H1 (cell line): Measurements from ENCODE around the gene C3orf80. TPM values are rescaled to one million over a fixed set of nuclear protein-coding genes. Genes with fewer than 3 reads are reported as not detected.

Source experiments
- CTCF ChIA-PET: fragments of 300-600 bp; sonication (Branson Sonifier 250); formaldehyde crosslinking; loops from one replicate; lab custom pipeline; 2021; ENCODE audit not compliant: partially characterized antibody; lab: Charles Lee
- POLR2A ChIA-PET: fragments of 300-600 bp; sonication (Branson Sonifier 250); formaldehyde crosslinking; loops from one replicate; lab custom pipeline; 2021; ENCODE audit warnings: inconsistent platforms; ENCODE audit not compliant: partially characterized antibody; lab: Charles Lee
- DNase-seq, 2 experiments: peaks; one replicate each; pipeline versions ENCODE4 v3.0.0 to v3.0.0-alpha.2; 2010 to 2022; ENCODE audit warnings: low spot score in 2 of 2, low read depth in 1 of 2, mixed read lengths in 1 of 2
- FAIRE-seq: peaks from 2 replicates; lab custom pipeline; 2011; peaks lifted over from hg19 to GRCh38; lab: Jason Lieb, UNC
- H2AFZ ChIP-seq: 2 replicates; pipeline ENCODE4 v1.8.1; 2012; ENCODE audit warnings: low read length, inconsistent platforms
- H2AK5ac ChIP-seq: 2 replicates; pipeline ENCODE4 v1.6.1; 2013; ENCODE audit warnings: low read depth, low read length
- H2BK120ac ChIP-seq: replicated peaks from 2 replicates; pipeline ENCODE3; 2013; ENCODE audit warnings: low read depth, low read length, inconsistent platforms
- H2BK12ac ChIP-seq: 2 replicates; pipeline ENCODE4 v1.6.1; 2013; ENCODE audit warnings: low read depth, low read length
- H2BK15ac ChIP-seq: 2 replicates; pipeline ENCODE4 v1.6.1; 2013; ENCODE audit warnings: low read length
- H2BK20ac ChIP-seq: 2 replicates; pipeline ENCODE4 v1.6.1; 2013; ENCODE audit warnings: low read length
- H2BK5ac ChIP-seq: 2 replicates; pipeline ENCODE4 v1.6.1; 2013; ENCODE audit warnings: low read depth, low read length
- H3K14ac ChIP-seq: 2 replicates; pipeline ENCODE4 v1.6.1; 2013; ENCODE audit warnings: inconsistent platforms; ENCODE audit not compliant: insufficient read length
- H3K18ac ChIP-seq: 2 replicates; pipeline ENCODE4 v1.6.1; 2013; ENCODE audit warnings: low read length; ENCODE audit errors: extremely low read depth
- H3K23ac ChIP-seq: 2 replicates; pipeline ENCODE4 v1.6.1; 2013; ENCODE audit warnings: inconsistent platforms; ENCODE audit not compliant: insufficient read length
- H3K23me2 ChIP-seq: 2 replicates; pipeline ENCODE4 v1.6.1; 2013; ENCODE audit warnings: low read depth, low read length
- H3K27ac ChIP-seq: 2 replicates; pipeline ENCODE4 v1.6.1; 2011; ENCODE audit warnings: low read depth, low read length, inconsistent platforms
- H3K27me3 ChIP-seq, 4 experiments: replicated peaks in 1 of 4; 1 replicate in 1 of 4; 2 replicates in 3 of 4; pipeline versions ENCODE4 v1.6.1 to v1.8.1; 2011 to 2013; ENCODE audit warnings: low read length in 3 of 4, mild to moderate bottlenecking in 3 of 4, inconsistent platforms in 2 of 4, mixed read lengths in 2 of 4, moderate library complexity in 1 of 4; ENCODE audit not compliant: control insufficient read depth in 3 of 4, insufficient read depth in 3 of 4; ENCODE audit errors: extremely low read depth in 1 of 4
- H3K36me3 ChIP-seq, 4 experiments: 2 replicates each; pipeline versions ENCODE4 v1.6.1 to v1.8.1; 2011 to 2013; ENCODE audit warnings: mild to moderate bottlenecking in 4 of 4, low read length in 3 of 4, moderate library complexity in 2 of 4, control low read depth in 1 of 4, inconsistent platforms in 1 of 4; ENCODE audit not compliant: insufficient read depth in 4 of 4, control insufficient read depth in 2 of 4
- H3K4ac ChIP-seq: replicated peaks from 2 replicates; pipeline ENCODE3; 2013; ENCODE audit warnings: low read length, low read depth, mixed read lengths, inconsistent platforms; ENCODE audit not compliant: insufficient read length
- H3K4me1 ChIP-seq, 4 experiments: replicated peaks in 1 of 4; 1 replicate in 1 of 4; 2 replicates in 3 of 4; pipeline versions ENCODE4 v1.6.1 to v1.8.1; 2011 to 2013; ENCODE audit warnings: low read length in 3 of 4, inconsistent platforms in 2 of 4, mixed read lengths in 1 of 4; ENCODE audit not compliant: insufficient read depth in 4 of 4, control insufficient read depth in 3 of 4
- H3K4me2 ChIP-seq, 2 experiments: 2 replicates each; pipeline versions ENCODE4 v1.6.1 to v1.8.1; 2011 to 2013; ENCODE audit warnings: low read depth in 2 of 2, low read length in 2 of 2, control low read depth in 1 of 2, inconsistent platforms in 1 of 2, mild to moderate bottlenecking in 1 of 2; ENCODE audit not compliant: insufficient read depth in 1 of 2
- H3K4me3 ChIP-seq, 4 experiments: fragments of 200-600, 300-600 bp in 1 of 4; sonication (generic), shearing (Covaris generic), sonication (Bioruptor Twin) in 1 of 4; 2 replicates each; pipeline versions ENCODE4 v1.5.1 to v1.8.1; 2011 to 2016; ENCODE audit warnings: low read length in 4 of 4, low read depth in 3 of 4, control low read depth in 2 of 4, inconsistent platforms in 2 of 4, mild to moderate bottlenecking in 2 of 4, mixed read lengths in 1 of 4, moderate library complexity in 1 of 4; ENCODE audit not compliant: insufficient read depth in 2 of 4; ENCODE audit errors: extremely low read depth in 1 of 4
- H3K56ac ChIP-seq: replicated peaks from 2 replicates; pipeline ENCODE3; 2013; ENCODE audit warnings: low read depth, mild to moderate bottlenecking, mixed read lengths, low read length, inconsistent platforms; ENCODE audit not compliant: insufficient read length
- H3K79me1 ChIP-seq: 2 replicates; pipeline ENCODE4 v1.6.1; 2013; ENCODE audit warnings: low read depth, low read length, control low read depth
- H3K79me2 ChIP-seq, 2 experiments: 2 replicates each; pipeline versions ENCODE4 v1.6.1 to v1.8.1; 2012 to 2013; ENCODE audit warnings: low read length in 2 of 2, mild to moderate bottlenecking in 2 of 2, inconsistent platforms in 1 of 2; ENCODE audit not compliant: insufficient read depth in 2 of 2, control insufficient read depth in 1 of 2
- H3K9ac ChIP-seq, 4 experiments: replicated peaks in 1 of 4; 1 replicate in 1 of 4; 2 replicates in 3 of 4; pipeline versions ENCODE4 v1.6.1 to v1.8.1; 2011 to 2013; ENCODE audit warnings: low read depth in 3 of 4, low read length in 3 of 4, control low read depth in 2 of 4, mild to moderate bottlenecking in 2 of 4, moderate library complexity in 2 of 4, inconsistent platforms in 1 of 4; ENCODE audit errors: extremely low read depth in 1 of 4
- H3K9me3 ChIP-seq, 2 experiments: 2 replicates each; pipeline versions ENCODE4 v1.6.1 to v1.8.1; 2012 to 2013; ENCODE audit warnings: mild to moderate bottlenecking in 2 of 2, moderate library complexity in 2 of 2, control low read depth in 1 of 2, inconsistent platforms in 1 of 2, low read depth in 1 of 2, low read length in 1 of 2, mixed read lengths in 1 of 2; ENCODE audit not compliant: insufficient read depth in 2 of 2
- H4K20me1 ChIP-seq, 2 experiments: replicated peaks in 1 of 2; 2 replicates each; pipeline versions ENCODE3 to v1.8.1; 2011 to 2013; ENCODE audit warnings: inconsistent platforms in 2 of 2, low read length in 2 of 2, mild to moderate bottlenecking in 1 of 2; ENCODE audit not compliant: insufficient read depth in 2 of 2, control insufficient read depth in 1 of 2
- H4K5ac ChIP-seq: 2 replicates; pipeline ENCODE4 v1.6.1; 2013; ENCODE audit warnings: low read length, low read depth, mixed read lengths, inconsistent platforms; ENCODE audit not compliant: insufficient read length
- H4K8ac ChIP-seq: 2 replicates; pipeline ENCODE4 v1.8.0; 2013; ENCODE audit warnings: mild to moderate bottlenecking, moderate library complexity, low read length, inconsistent platforms; ENCODE audit not compliant: insufficient read depth; ENCODE audit errors: extremely low read depth
- H4K91ac ChIP-seq: replicated peaks from 2 replicates; pipeline ENCODE3; 2013; ENCODE audit warnings: low read length, mixed read lengths, inconsistent platforms; ENCODE audit not compliant: insufficient read length
- BCL11A ChIP-seq, 2 experiments: IDR thresholded peaks; one replicate each; pipeline ENCODE4 v1.6.1; 2011; ENCODE audit warnings: low read depth in 2 of 2, low read length in 2 of 2, mild to moderate bottlenecking in 2 of 2
- CHD2 ChIP-seq: IDR thresholded peaks from 2 replicates; pipeline ENCODE4 v1.6.1; 2012; ENCODE audit warnings: low read length, improper control_type of control experiment
- EP300 ChIP-seq, 2 experiments: IDR thresholded peaks; 1 replicate in 1 of 2; 2 replicates in 1 of 2; pipeline ENCODE4 v1.6.1; 2011 to 2012; ENCODE audit warnings: low read depth in 2 of 2, low read length in 2 of 2, mild to moderate bottlenecking in 2 of 2, borderline replicate concordance in 1 of 2, inconsistent platforms in 1 of 2, moderate library complexity in 1 of 2
- FOSL1 ChIP-seq: IDR thresholded peaks from 2 replicates; pipeline ENCODE4 v1.6.1; 2011; ENCODE audit warnings: mild to moderate bottlenecking, low read depth, low read length, moderate library complexity; ENCODE audit not compliant: insufficient read depth
- JUND ChIP-seq: IDR thresholded peaks from 2 replicates; pipeline ENCODE4 v1.6.1; 2011; ENCODE audit warnings: mild to moderate bottlenecking, improper control_type of control experiment, low read length
- KDM4A ChIP-seq: IDR thresholded peaks from one replicate; pipeline ENCODE4 v1.7.1; 2012; ENCODE audit warnings: low read depth, mild to moderate bottlenecking, moderate library complexity, low read length, inconsistent platforms; ENCODE audit not compliant: severe bottlenecking
- KDM5A ChIP-seq: fragments of 200-600 bp; IDR thresholded peaks from 2 replicates; pipeline ENCODE4 v1.7.1; 2012; ENCODE audit warnings: mild to moderate bottlenecking, low read length, inconsistent platforms, mixed read lengths
- POLR2A ChIP-seq, 2 experiments: IDR thresholded peaks; 1 replicate in 1 of 2; 2 replicates in 1 of 2; pipeline ENCODE4 v1.6.1; 2011; ENCODE audit warnings: low read depth in 2 of 2, low read length in 2 of 2, mild to moderate bottlenecking in 2 of 2; ENCODE audit errors: control extremely low read depth in 1 of 2
- POLR2AphosphoS5 ChIP-seq: IDR thresholded peaks from 2 replicates; pipeline ENCODE4 v1.6.1; 2011; ENCODE audit warnings: low read depth, low read length
- RAD21 ChIP-seq, 2 experiments: IDR thresholded peaks in 1 of 2; conservative IDR thresholded peaks in 1 of 2; 2 replicates each; pipeline ENCODE4 v1.6.1; 2011; ENCODE audit warnings: low read depth in 2 of 2, low read length in 2 of 2, improper control_type of control experiment in 1 of 2, inconsistent platforms in 1 of 2, mild to moderate bottlenecking in 1 of 2, moderate library complexity in 1 of 2
- SP4 ChIP-seq: IDR thresholded peaks from 2 replicates; pipeline ENCODE4 v1.6.1; 2012; ENCODE audit warnings: low read length, inconsistent platforms
- TAF7 ChIP-seq: optimal IDR thresholded peaks from 2 replicates; pipeline ENCODE3; 2011; ENCODE audit warnings: low read depth, mild to moderate bottlenecking, inconsistent platforms, low read length, moderate library complexity, borderline replicate concordance
- WGBS, 2 experiments: shearing (Covaris generic) in 1 of 2; methylation state at CpG; one replicate each; pipeline versions ENCODE4 v1.1.6 to v1.1.7; 2013 to 2015; ENCODE audit warnings: low lambda C conversion rate in 2 of 2, mixed read lengths in 2 of 2, inconsistent platforms in 1 of 2, low coverage in 1 of 2, missing lambda C conversion rate in 1 of 2; ENCODE audit not compliant: insufficient replicate concordance in 2 of 2, insufficient coverage in 1 of 2, insufficient read length in 1 of 2; ENCODE audit errors: extremely low coverage in 1 of 2, missing lambda C conversion rate in 1 of 2; 5-methylcytosine and 5-hydroxymethylcytosine counted together
- polyA plus RNA-seq, 7 experiments: library from polyadenylated mRNA; depleted of rRNA in 3 of 7; stranded (reverse) in 5 of 7; unstranded in 2 of 7; fragments of >200 nt in 5 of 7; fragments of 200-250 nt in 2 of 7; gene quantifications; 1 replicate in 5 of 7; 2 replicates in 1 of 7; 4 replicates in 1 of 7; pipeline versions ENCODE4 v1.2.1 to v1.2.3, GENCODE V29; 2011 to 2013; ENCODE audit warnings: missing spikeins in 2 of 7, mixed read lengths in 2 of 7
- total RNA-seq: library from RNA; stranded (reverse); fragmentation: NEBNext Ultra II Directional; extraction: Animal tissue kit (Norgen Biotek cat#: 25700); gene quantifications from 2 replicates; pipeline ENCODE4 v1.2.1, GENCODE V29; 2021
- TF ChIP-seq, protein P1 (sequence below): IDR thresholded peaks from 2 replicates; pipeline ENCODE4 v1.6.1; 2012; ENCODE audit warnings: low read length, inconsistent platforms

The C3orf80 gene
- total and polyA plus RNA-seq, 2 of the 8 experiments (the other 6 are each of a cell fraction or from before 2014, with no cell fraction given): 0.57 to 1.1 TPM

DNA sequence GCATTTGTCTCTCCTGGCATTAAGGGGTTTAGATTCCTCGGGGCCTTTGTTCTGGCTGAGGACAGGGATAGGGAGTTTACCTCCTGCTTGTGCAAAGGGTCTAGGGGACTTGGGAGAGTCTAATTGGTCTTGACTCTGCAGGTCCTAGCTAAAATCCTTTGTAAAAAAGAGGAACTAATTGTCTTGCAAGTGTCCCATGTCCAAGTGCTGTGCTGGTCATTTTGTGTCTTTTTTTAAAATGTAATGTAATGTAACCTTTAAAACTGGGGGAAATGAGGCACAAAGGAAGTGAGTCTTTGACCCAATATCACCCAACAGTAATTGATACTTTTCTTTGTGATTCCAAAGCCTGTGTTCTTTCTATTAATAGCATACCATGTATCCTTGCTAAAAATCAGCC, 14.9 kb upstream of the C3orf80 start:
- Histone ChIP-seq H3K27ac (no peak overlapping the region), H3K27me3 (no peaks in the 10 kb centered on the region), H3K14ac (no peak overlapping the region), H3K9ac (no peak overlapping the region), H3K23me2 (no peaks in the 10 kb centered on the region), H4K5ac (no peak overlapping the region), H2BK20ac (no peak overlapping the region), H3K4me2 (no peak overlapping the region), H4K20me1 (no peaks in the 10 kb centered on the region), H3K4me1 (no peaks in the 10 kb centered on the region), H3K79me1 (no peaks in the 10 kb centered on the region), H3K36me3 (no peaks in the 10 kb centered on the region; a peak in 1 of 8 replicates), H3K56ac (no peak overlapping the region), H3K9me3 (no peaks in the 10 kb centered on the region), H2AFZ (no peak overlapping the region; the same call in 1 of the 2 replicates), H4K8ac (no peak overlapping the region), H2BK12ac (no peak overlapping the region), H2AK5ac (no peak overlapping the region), H3K4ac (no peak overlapping the region), H4K91ac (no peak overlapping the region), H2BK15ac (no peak overlapping the region), H3K4me3 (no peak overlapping the region), H2BK5ac (no peak overlapping the region), H3K23ac (no peak overlapping the region), H3K18ac (no peak overlapping the region), H3K79me2 (no peaks in the 10 kb centered on the region), H2BK120ac (no peak overlapping the region)
- CTCF ChIA-PET: interaction anchor here (0.7 to 3.6 kb wide), 13 partner anchors 9 to 389 kb away, joined by 3 to 21 read pairs (median 4); no protein-coding TSS in a partner anchor
- no peak for DNase-seq
- FAIRE-seq: no peak
- 85% methylated on average over 1 of the region's 1 CpG; no CpG with 5 or more reads in 1 of the 2 experiments for WGBS, 2 experiments
- POLR2A ChIA-PET: interaction anchor here (1.2 kb wide), 1 partner anchor 10 kb away, joined by 3 read pairs; no protein-coding TSS in a partner anchor
- no peak for TF ChIP-seq CHD2
- TF ChIP-seq, protein P1, sequence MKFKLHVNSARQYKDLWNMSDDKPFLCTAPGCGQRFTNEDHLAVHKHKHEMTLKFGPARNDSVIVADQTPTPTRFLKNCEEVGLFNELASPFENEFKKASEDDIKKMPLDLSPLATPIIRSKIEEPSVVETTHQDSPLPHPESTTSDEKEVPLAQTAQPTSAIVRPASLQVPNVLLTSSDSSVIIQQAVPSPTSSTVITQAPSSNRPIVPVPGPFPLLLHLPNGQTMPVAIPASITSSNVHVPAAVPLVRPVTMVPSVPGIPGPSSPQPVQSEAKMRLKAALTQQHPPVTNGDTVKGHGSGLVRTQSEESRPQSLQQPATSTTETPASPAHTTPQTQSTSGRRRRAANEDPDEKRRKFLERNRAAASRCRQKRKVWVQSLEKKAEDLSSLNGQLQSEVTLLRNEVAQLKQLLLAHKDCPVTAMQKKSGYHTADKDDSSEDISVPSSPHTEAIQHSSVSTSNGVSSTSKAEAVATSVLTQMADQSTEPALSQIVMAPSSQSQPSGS: no peak
- no peak for TF ChIP-seq RAD21 (IDR thresholded peaks at IDR 0.05 in 1 of 2, conservative IDR thresholded peaks at IDR 0.05 in 1 of 2; ENCODE audit: low read depth in 2 of 2, low read length in 2 of 2)
- no peak for TF ChIP-seq JUND
- no peak for TF ChIP-seq KDM5A
- no peak for TF ChIP-seq BCL11A (IDR thresholded peaks at IDR 0.05; ENCODE audit: low read depth in 2 of 2, low read length in 2 of 2)
- no peak for TF ChIP-seq POLR2AphosphoS5
- TF ChIP-seq EP300 (IDR thresholded peaks at IDR 0.05; ENCODE audit: borderline replicate concordance in 1 of 2, low read depth in 2 of 2, low read length in 2 of 2): no peak
- TF ChIP-seq FOSL1: no peak
- TF ChIP-seq KDM4A: no peak
- TF ChIP-seq SP4: no peak
- no peak for TF ChIP-seq POLR2A (IDR thresholded peaks at IDR 0.05; ENCODE audit: control extremely low read depth in 1 of 2, low read depth in 2 of 2, low read length in 2 of 2)
- no peak for TF ChIP-seq TAF7
